K562 (cell line): ENCODE results near the gene CTPS1. TPM values are rescaled to one million over a fixed set of nuclear protein-coding genes. Genes with fewer than 3 reads are reported as not detected.

Experiments
- ATAC-seq: fragments of 200-7000 bp; cut with Tn5 transposase; 3 replicates; pipeline ENCODE4 v1.9.1; 2020; ENCODE audit warnings: moderate library complexity
- BruUV-seq: library from RNA; stranded (reverse); fragments of 400-500 nt; replicated peaks from 2 replicates; lab custom pipeline; 2021; lab: Mats Ljungman, UMichigan
- CTCF ChIA-PET: fragments of 300-600 bp; formaldehyde crosslinking; extraction: SDS; loops from one replicate; lab custom pipeline; 2021; ENCODE audit warnings: low intra/inter-chr PET ratio; lab: Yijun Ruan, JAX
- POLR2A ChIA-PET: fragments of 300-600, 350-650 bp; sonication (Branson Sonifier 250); formaldehyde crosslinking; extraction: SDS; loops from one replicate; lab custom pipeline; 2021; ENCODE audit warnings: antibody characterized with exemption, inconsistent platforms; lab: Yijun Ruan, JAX
- DNase-seq, 4 experiments: peaks; one replicate each; pipeline versions ENCODE4 v3.0.0 to v3.0.0-alpha.2; 2011 to 2018; ENCODE audit warnings: low spot score in 3 of 4, mixed read lengths in 3 of 4; ENCODE audit errors: extremely low read depth in 1 of 4
- FAIRE-seq: peaks from 2 replicates; lab custom pipeline; 2011; peaks lifted over from hg19 to GRCh38; lab: Jason Lieb, UNC
- H2AFZ ChIP-seq: 2 replicates; pipeline ENCODE4 v1.6.0; 2011; ENCODE audit warnings: low read depth, low read length, control low read depth, inconsistent platforms
- H3K27ac ChIP-seq: fragments of 200-600 bp; 3 replicates; pipeline ENCODE4 v1.8.0; 2011; ENCODE audit warnings: low read depth, mild to moderate bottlenecking, control low read depth, inconsistent platforms, low read length, moderate library complexity, mixed read lengths; ENCODE audit errors: extremely low read depth
- H3K27me3 ChIP-seq, 2 experiments: fragments of 300-600 bp in 1 of 2; 2 replicates in 1 of 2; 3 replicates in 1 of 2; pipeline versions ENCODE4 v1.6.0 to v1.8.0; 2011; ENCODE audit warnings: inconsistent platforms in 2 of 2, low read length in 2 of 2, mild to moderate bottlenecking in 1 of 2, mixed read lengths in 1 of 2, moderate library complexity in 1 of 2; ENCODE audit not compliant: control insufficient read depth in 2 of 2, insufficient read depth in 2 of 2
- H3K36me3 ChIP-seq: fragments of 300-600 bp; 3 replicates; pipeline ENCODE4 v1.8.0; 2011; ENCODE audit warnings: mild to moderate bottlenecking, low read length, inconsistent platforms; ENCODE audit not compliant: control insufficient read depth, insufficient read depth
- H3K4me1 ChIP-seq, 2 experiments: fragments of 200-600 bp in 1 of 2; replicated peaks in 1 of 2; 2 replicates in 1 of 2; 3 replicates in 1 of 2; pipeline versions ENCODE4 v1.5.1 to v1.8.0; 2011; ENCODE audit warnings: inconsistent platforms in 2 of 2, low read length in 2 of 2, mild to moderate bottlenecking in 1 of 2, mixed read lengths in 1 of 2, moderate library complexity in 1 of 2; ENCODE audit not compliant: control insufficient read depth in 2 of 2, insufficient read depth in 2 of 2
- H3K4me2 ChIP-seq: 2 replicates; pipeline ENCODE4 v1.6.1; 2011; ENCODE audit warnings: low read length, control low read depth, inconsistent platforms, mixed read lengths; ENCODE audit not compliant: insufficient read depth
- H3K4me3 ChIP-seq: fragments of 200-600 bp; sonication (generic), shearing (Covaris generic); 2 replicates; pipeline ENCODE4 v1.5.1; 2016; ENCODE audit warnings: control low read depth, inconsistent platforms
- H3K79me2 ChIP-seq: fragments of 200-600 bp; 3 replicates; pipeline ENCODE4 v1.8.0; 2011; ENCODE audit warnings: low read length, inconsistent platforms; ENCODE audit not compliant: control insufficient read depth, insufficient read depth
- H3K9ac ChIP-seq, 2 experiments: 2 replicates each; pipeline versions ENCODE4 v1.6.0 to v1.6.1; 2011; ENCODE audit warnings: low read depth in 2 of 2, low read length in 2 of 2, control low read depth in 1 of 2, inconsistent platforms in 1 of 2, mild to moderate bottlenecking in 1 of 2, mixed read lengths in 1 of 2; ENCODE audit not compliant: insufficient read depth in 1 of 2
- H3K9me1 ChIP-seq: one replicate; pipeline ENCODE4 v1.6.0; 2011; ENCODE audit warnings: inconsistent platforms, mild to moderate bottlenecking, low read length, moderate library complexity; ENCODE audit not compliant: control insufficient read depth, insufficient read depth
- H3K9me3 ChIP-seq: replicated peaks from 2 replicates; pipeline ENCODE4 v1.5.1; 2011; ENCODE audit warnings: low read depth, low read length, inconsistent platforms; ENCODE audit not compliant: control insufficient read depth, insufficient read depth
- H4K20me1 ChIP-seq: replicated peaks from 2 replicates; pipeline ENCODE4 v1.6.1; 2011; ENCODE audit warnings: low read length, inconsistent platforms, mixed read lengths; ENCODE audit not compliant: control insufficient read depth, insufficient read depth
- ESRRA ChIP-seq: fragments of 450-650 bp; IDR thresholded peaks from 2 replicates; pipeline ENCODE4 v1.6.1; 2014; ENCODE audit warnings: low read depth, mild to moderate bottlenecking, moderate library complexity, borderline replicate concordance
- ESRRB ChIP-seq: fragments of 250-450 bp; sonication (Bioruptor Pico); IDR thresholded peaks from 2 replicates; pipeline ENCODE4 v1.5.0; 2020; ENCODE audit warnings: mild to moderate bottlenecking, moderate library complexity, borderline replicate concordance
- GABPB1 ChIP-seq: sonication (generic); formaldehyde crosslinking; IDR thresholded peaks from 2 replicates; pipeline ENCODE4 v1.8.0; 2022; ENCODE audit warnings: mild to moderate bottlenecking, missing genetic modification reagents
- KHSRP ChIP-seq: fragments of 450-650 bp; IDR thresholded peaks from 2 replicates; pipeline ENCODE4 v1.6.1; 2017
- LARP7 ChIP-seq: fragments of 450-650 bp; IDR thresholded peaks from 2 replicates; pipeline ENCODE4 v1.6.1; 2016
- MTA2 ChIP-seq: fragments of 450-650 bp; IDR thresholded peaks from 2 replicates; pipeline ENCODE4 v1.6.1; 2016; ENCODE audit warnings: low read depth
- MXI1 ChIP-seq: IDR thresholded peaks from 2 replicates; pipeline ENCODE4 v1.6.1; 2011; ENCODE audit warnings: low read depth, mild to moderate bottlenecking, improper control_type of control experiment, low read length
- NCOA1 ChIP-seq: fragments of 450-650 bp; IDR thresholded peaks from 2 replicates; pipeline ENCODE4 v1.6.1; 2016; ENCODE audit warnings: low read depth
- NR2C1 ChIP-seq, 2 experiments: fragments of 450-650 bp; IDR thresholded peaks; 2 replicates each; pipeline ENCODE4 v1.6.1; 2017; ENCODE audit warnings: mild to moderate bottlenecking in 2 of 2, antibody characterized with exemption in 1 of 2, inconsistent platforms in 1 of 2, missing compliant biosample characterization in 1 of 2, missing genetic modification characterization in 1 of 2
- POLR2AphosphoS5 ChIP-seq: IDR thresholded peaks from 2 replicates; pipeline ENCODE4 v1.6.1; 2011; ENCODE audit warnings: mild to moderate bottlenecking, low read depth, low read length, moderate library complexity; ENCODE audit not compliant: control insufficient read depth, insufficient read depth
- RUNX1 ChIP-seq: sonication (generic); IDR thresholded peaks from 2 replicates; pipeline ENCODE4 v1.6.1; 2016; ENCODE audit warnings: antibody characterized with exemption, low read depth
- SPI1 ChIP-seq: IDR thresholded peaks from 2 replicates; pipeline ENCODE4 v1.6.1; 2011; ENCODE audit warnings: low read depth, low read length, control low read depth, borderline replicate concordance
- SRSF7 ChIP-seq: fragments of 200-400 bp; formaldehyde crosslinking; optimal IDR thresholded peaks from 2 replicates; pipeline ENCODE3; 2017; ENCODE audit warnings: mild to moderate bottlenecking, low read depth, low read length
- TEAD2 ChIP-seq: fragments of 450-650 bp; IDR thresholded peaks from 2 replicates; pipeline ENCODE4 v1.6.1; 2016; ENCODE audit warnings: missing genetic modification characterization, control low read depth, missing compliant biosample characterization
- ZNF408 ChIP-seq: fragments of 250-450 bp; sonication (Bioruptor Pico); IDR thresholded peaks from 2 replicates; pipeline ENCODE4 v1.4.0; 2020; ENCODE audit warnings: low read depth, mild to moderate bottlenecking, moderate library complexity
- ZNF57 ChIP-seq: fragments of 450-650 bp; formaldehyde crosslinking; IDR thresholded peaks from 2 replicates; pipeline ENCODE4 v1.4.0; 2020; ENCODE audit warnings: mild to moderate bottlenecking, moderate library complexity
- WGBS: fragments of 100-300 bp; shearing (Covaris generic); methylation state at CpG from one replicate; pipeline ENCODE4 v1.1.6; 2016; ENCODE audit warnings: low coverage, mixed read lengths; ENCODE audit not compliant: insufficient coverage; ENCODE audit errors: missing lambda C conversion rate; 5-methylcytosine and 5-hydroxymethylcytosine counted together
- in situ Hi-C: fragments of 300-500 bp; cut with MboI; formaldehyde crosslinking; loops from 4 replicates; pipeline ENCODE4 v1.15.0; 2018; ENCODE audit warnings: inconsistent platforms, mixed read lengths
- intact Hi-C: fragments of 100-400 bp; cut with micrococcal nuclease; formaldehyde crosslinking; loops from 2 replicates; pipeline ENCODE4 v1.14.2; 2022
- polyA plus RNA-seq, 8 experiments: library from polyadenylated mRNA; depleted of rRNA in 4 of 8; stranded (reverse) in 5 of 8; unstranded in 3 of 8; fragments of >200 nt; fragmentation: Nextera tagmentation in 2 of 8; fragmentation: Illumina TruSeq in 1 of 8; extraction: Ambion mirVana in 2 of 8; extraction: Trizol in 1 of 8; gene quantifications; 2 replicates each; pipeline versions ENCODE4 v1.2.1 to v1.2.3, GENCODE V29; 2011 to 2014; ENCODE audit warnings: inconsistent platforms in 1 of 8, missing spikeins in 1 of 8
- total RNA-seq, 7 experiments: library from RNA; depleted of rRNA in 6 of 7; stranded (reverse); fragments of >200 nt in 6 of 7; fragmentation: Illumina TruSeq in 2 of 7; extraction: Trizol in 2 of 7; gene quantifications; 2 replicates each; pipeline versions ENCODE4 v1.2.1 to v1.2.3, GENCODE V29; 2011 to 2021; ENCODE audit warnings: low replicate concordance in 1 of 7
- TF ChIP-seq, protein P1 (sequence below), 2 experiments: fragments of 250-450 bp in 1 of 2; fragments of 450-650 bp in 1 of 2; sonication (Bioruptor Pico) in 1 of 2; IDR thresholded peaks; 2 replicates each; pipeline versions ENCODE4 v1.6.1 to v1.8.0; 2016 to 2021; ENCODE audit warnings: mild to moderate bottlenecking in 2 of 2, moderate library complexity in 2 of 2, missing compliant biosample characterization in 1 of 2, missing genetic modification characterization in 1 of 2
- TF ChIP-seq, protein P2 (sequence below), 3 experiments: IDR thresholded peaks in 2 of 3; conservative IDR thresholded peaks in 1 of 3; 2 replicates each; pipeline ENCODE4 v1.5.1; 2011 to 2012; ENCODE audit warnings: low read length in 3 of 3, mild to moderate bottlenecking in 3 of 3, control low read depth in 2 of 3, improper control_type of control experiment in 1 of 3, inconsistent platforms in 1 of 3, low read depth in 1 of 3, mixed read lengths in 1 of 3, moderate library complexity in 1 of 3; ENCODE audit not compliant: insufficient read depth in 2 of 3

Gene CTPS1
- total and polyA plus RNA-seq, 9 of the 15 experiments (the other 6 are each of a cell fraction or from before 2014, with no cell fraction given): 44.4 to 164 (median 87.7) TPM

- Histone ChIP-seq H3K36me3 (peaks cover 73% of the 10 kb centered on the region), H3K9ac (no peak overlapping the region), H3K27ac (no peak overlapping the region), H4K20me1 (no peaks in the 10 kb centered on the region), H3K4me2 (no peak overlapping the region), H3K9me3 (peaks cover 3% of the 10 kb centered on the region), H3K4me1 (peaks cover 2 to 3% of the 10 kb centered on the region in 2 experiments; a peak in 2 of 5 replicates), H3K79me2 (no peaks in the 10 kb centered on the region), H3K27me3 (no peaks in the 10 kb centered on the region), H3K9me1 (no peaks in the 10 kb centered on the region)
- ChIA-PET POLR2A (interaction anchor here (0.7 kb wide), 1 partner anchor 433 kb away, joined by 3 read pairs; no protein-coding TSS in a partner anchor), CTCF (no interaction called here)
- DNase-seq (no peak), ATAC-seq (peak; percentile 64), FAIRE-seq (peak; percentile 37)
- BruUV-seq: no TSS peak
- in situ Hi-C loops: no loop called here
- WGBS: 66% methylated on average over 3 of the region's 3 CpGs
- TF ChIP-seq, protein P1, sequence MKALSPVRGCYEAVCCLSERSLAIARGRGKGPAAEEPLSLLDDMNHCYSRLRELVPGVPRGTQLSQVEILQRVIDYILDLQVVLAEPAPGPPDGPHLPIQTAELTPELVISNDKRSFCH (CRISPR knock-in tag; IDR thresholded peaks at IDR 0.05): no peak
- TF ChIP-seq, protein P1 (tag; IDR thresholded peaks at IDR 0.05): peak; percentile 87
- no peak for TF ChIP-seq TEAD2 (tag)
- TF ChIP-seq ZNF408 (CRISPR knock-in tag): no peak
- TF ChIP-seq ESRRB (CRISPR knock-in tag): no peak
- peak; percentile 91 for TF ChIP-seq SPI1
- TF ChIP-seq ZNF57 (CRISPR knock-in tag): no peak
- TF ChIP-seq KHSRP: no peak
- no peak for TF ChIP-seq SRSF7
- TF ChIP-seq NCOA1: no peak
- TF ChIP-seq LARP7: no peak
- TF ChIP-seq GABPB1 (CRISPR knock-in tag): no peak
- no peak for TF ChIP-seq RUNX1
- TF ChIP-seq MXI1: no peak
- TF ChIP-seq, protein P2, sequence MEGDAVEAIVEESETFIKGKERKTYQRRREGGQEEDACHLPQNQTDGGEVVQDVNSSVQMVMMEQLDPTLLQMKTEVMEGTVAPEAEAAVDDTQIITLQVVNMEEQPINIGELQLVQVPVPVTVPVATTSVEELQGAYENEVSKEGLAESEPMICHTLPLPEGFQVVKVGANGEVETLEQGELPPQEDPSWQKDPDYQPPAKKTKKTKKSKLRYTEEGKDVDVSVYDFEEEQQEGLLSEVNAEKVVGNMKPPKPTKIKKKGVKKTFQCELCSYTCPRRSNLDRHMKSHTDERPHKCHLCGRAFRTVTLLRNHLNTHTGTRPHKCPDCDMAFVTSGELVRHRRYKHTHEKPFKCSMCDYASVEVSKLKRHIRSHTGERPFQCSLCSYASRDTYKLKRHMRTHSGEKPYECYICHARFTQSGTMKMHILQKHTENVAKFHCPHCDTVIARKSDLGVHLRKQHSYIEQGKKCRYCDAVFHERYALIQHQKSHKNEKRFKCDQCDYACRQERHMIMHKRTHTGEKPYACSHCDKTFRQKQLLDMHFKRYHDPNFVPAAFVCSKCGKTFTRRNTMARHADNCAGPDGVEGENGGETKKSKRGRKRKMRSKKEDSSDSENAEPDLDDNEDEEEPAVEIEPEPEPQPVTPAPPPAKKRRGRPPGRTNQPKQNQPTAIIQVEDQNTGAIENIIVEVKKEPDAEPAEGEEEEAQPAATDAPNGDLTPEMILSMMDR (IDR thresholded peaks at IDR 0.05 in 2 of 3, conservative IDR thresholded peaks at IDR 0.05 in 1 of 3; ENCODE audit: insufficient read depth in 2 of 3, low read depth in 1 of 3, low read length in 3 of 3): no peak
- TF ChIP-seq ESRRA: peak; percentile 77
- TF ChIP-seq MTA2: no peak
- no peak for TF ChIP-seq POLR2AphosphoS5
- TF ChIP-seq NR2C1 (IDR thresholded peaks at IDR 0.05): no peak
- peak; percentile 39; the same call in 1 of the 2 replicates for TF ChIP-seq NR2C1 (tag; IDR thresholded peaks at IDR 0.05)
- TF ChIP-seq, all 486 proteins: peak for 4
- intact Hi-C loops: loop anchor here (10.0 kb wide), 1 partner anchor 392 kb away; no protein-coding TSS in a partner anchor
- H3K4me3 ChIP-seq: no peak overlapping the region
- no peak overlapping the region for H2AFZ ChIP-seq
These were observed 53.8 kb downstream of the CTPS1 start for GRCh38 chr1:41033272-41033671.
